ENCODE data around the gene CYP4F2. TPM values are rescaled to one million over a fixed set of nuclear protein-coding genes. Genes with fewer than 3 reads are reported as not detected.

CYP4F2 gene
- total and polyA plus RNA-seq, 2 of the 8 experiments (the other 6 are each of a cell fraction or from before 2014, with no cell fraction given), result not detected

GRCh38 chr19:15843203-15843893 is 54.5 kb downstream of the CYP4F2 start (continued):
- TF ChIP-seq RFX5 (IDR thresholded peaks at IDR 0.05; ENCODE audit: borderline replicate concordance, low read depth, low read length) (no peak), RBBP5 (IDR thresholded peaks at IDR 0.05; ENCODE audit: borderline replicate concordance, low read depth, low read length) (no peak), TCF12 (IDR thresholded peaks at IDR 0.05; ENCODE audit: low read depth, low read length) (no peak), GTF2F1 (IDR thresholded peaks at IDR 0.05; ENCODE audit: borderline replicate concordance, low read depth, low read length) (no peak)
- TF ChIP-seq, protein P1, sequence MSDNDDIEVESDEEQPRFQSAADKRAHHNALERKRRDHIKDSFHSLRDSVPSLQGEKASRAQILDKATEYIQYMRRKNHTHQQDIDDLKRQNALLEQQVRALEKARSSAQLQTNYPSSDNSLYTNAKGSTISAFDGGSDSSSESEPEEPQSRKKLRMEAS (IDR thresholded peaks at IDR 0.05), result no peak

All from H1 (cell line).